ENCODE measurements around the gene PPP2R2C.

The PPP2R2C gene

GRCh38 chr4:6334203-6334887, 138.1 kb downstream of the PPP2R2C start:
- DNase-seq (ENCODE audit: low spot score): no peak

GRCh38 chr4:6333301-6334202, 138.9 kb downstream of the PPP2R2C start:
- DNase-seq (ENCODE audit: low spot score): no peak
- TF ChIP-seq CTCF (IDR thresholded peaks at IDR 0.05; ENCODE audit: extremely low read depth, missing control alignments): peak; percentile 30

More at GRCh38 chr4:6334203-6334887, 138.1 kb downstream of the PPP2R2C start:
- no peak for TF ChIP-seq CTCF (IDR thresholded peaks at IDR 0.05; ENCODE audit: extremely low read depth, missing control alignments)

DNA sequence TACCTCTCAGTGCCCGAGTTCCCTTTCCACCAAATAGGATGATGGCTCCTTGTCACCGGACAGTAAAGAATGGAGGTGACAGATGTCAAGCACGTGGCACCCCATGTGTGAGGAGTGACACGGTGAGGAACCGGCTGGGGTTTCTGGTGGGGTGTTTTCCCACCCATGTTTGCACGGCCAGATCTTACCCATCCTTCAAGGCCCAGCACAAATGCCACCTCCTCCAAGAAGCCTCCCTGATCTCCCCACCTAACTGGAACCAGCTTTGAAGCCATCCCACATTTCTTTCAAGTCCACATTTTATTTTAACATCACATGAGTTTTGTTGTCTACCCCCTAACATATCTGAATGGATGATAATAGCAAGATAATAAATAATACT, 139.8 kb downstream of the PPP2R2C start:
- TF ChIP-seq CTCF (IDR thresholded peaks at IDR 0.05; ENCODE audit: extremely low read depth, missing control alignments): no peak
- no peak for DNase-seq (ENCODE audit: low spot score)

- peak; percentile 69 for DNase-seq (ENCODE audit: low spot score)
- peak; percentile 75 for TF ChIP-seq CTCF (IDR thresholded peaks at IDR 0.05; ENCODE audit: extremely low read depth, missing control alignments)
Observed at GRCh38 chr4:6332042-6332668, 140.3 kb downstream of the PPP2R2C start.

- DNase-seq (ENCODE audit: low spot score): no peak
- no peak for TF ChIP-seq CTCF (IDR thresholded peaks at IDR 0.05; ENCODE audit: extremely low read depth, missing control alignments)
Observed at GRCh38 chr4:6331468-6331867, 140.9 kb downstream of the PPP2R2C start.

DNA sequence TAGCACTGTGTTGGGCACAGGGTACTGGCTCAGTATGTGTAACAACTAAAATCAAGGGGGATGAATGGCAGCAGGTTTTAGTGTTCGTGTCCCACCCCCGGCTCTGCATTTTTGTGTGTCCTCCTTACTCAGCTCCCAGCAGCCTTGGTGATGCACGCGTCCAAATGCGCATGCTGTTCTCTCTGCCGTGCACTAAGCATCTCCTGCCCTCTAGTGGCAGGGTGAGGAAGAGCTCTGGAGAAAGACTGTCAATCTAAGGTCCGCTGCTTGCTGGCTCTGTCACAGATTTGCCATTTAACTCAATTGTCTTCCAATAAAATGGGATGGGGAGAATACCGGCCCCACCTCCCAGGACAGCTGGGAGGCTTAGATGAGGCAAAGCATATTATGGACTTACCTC, 141.4 kb downstream of the PPP2R2C start:
- TF ChIP-seq CTCF (IDR thresholded peaks at IDR 0.05; ENCODE audit: extremely low read depth, missing control alignments): peak; percentile 61
- DNase-seq (ENCODE audit: low spot score): peak; percentile 50

DNA sequence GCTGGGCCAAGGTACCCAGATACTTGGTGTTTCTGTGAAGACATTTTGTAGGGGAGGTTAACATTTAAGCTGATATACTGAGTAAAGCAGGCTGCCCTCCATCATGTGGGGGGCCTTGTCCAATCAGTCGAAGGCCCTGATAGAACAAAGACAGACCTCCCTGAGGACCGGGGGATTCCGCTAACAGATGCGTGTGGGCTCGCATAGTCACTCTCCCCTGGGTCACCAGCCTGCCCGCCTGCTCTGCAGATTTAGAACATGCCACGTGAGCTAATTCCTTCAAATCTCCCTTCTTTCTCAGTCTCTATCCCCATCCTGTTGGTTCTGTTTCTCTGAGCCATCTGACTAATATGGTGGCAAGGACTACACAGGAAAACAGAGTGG, 142.0 kb downstream of the PPP2R2C start:
- no peak for TF ChIP-seq CTCF (IDR thresholded peaks at IDR 0.05; ENCODE audit: extremely low read depth, missing control alignments)
- DNase-seq (ENCODE audit: low spot score): no peak

All from GM20000 (cell line).